ENCODE results near the gene OCIAD2.

GRCh38 chr4:48937033-48937432 is 30.5 kb upstream of the OCIAD2 start:
- TF ChIP-seq BHLHE40 (IDR thresholded peaks at IDR 0.05; ENCODE audit: borderline replicate concordance) (no peak), SP1 (IDR thresholded peaks at IDR 0.05) (no peak), FOXM1 (IDR thresholded peaks at IDR 0.05; ENCODE audit: borderline replicate concordance) (no peak), FOXK2 (IDR thresholded peaks at IDR 0.05) (no peak), FOXA1 (IDR thresholded peaks at IDR 0.05) (no peak), HDGF (IDR thresholded peaks at IDR 0.05; ENCODE audit: borderline replicate concordance) (no peak), L3MBTL2 (conservative IDR thresholded peaks at IDR 0.05) (no peak), ELF4 (IDR thresholded peaks at IDR 0.05) (no peak), LEF1 (IDR thresholded peaks at IDR 0.05; ENCODE audit: borderline replicate concordance) (no peak), CTBP1 (IDR thresholded peaks at IDR 0.05; ENCODE audit: borderline replicate concordance) (no peak), TARDBP (IDR thresholded peaks at IDR 0.05) (no peak), ZNF384 (IDR thresholded peaks at IDR 0.05) (no peak), SUZ12 (IDR thresholded peaks at IDR 0.05) (no peak), PKNOX1 (IDR thresholded peaks at IDR 0.05) (no peak)
